Measurements from ENCODE around the gene EZH1.

EZH1 gene

DNA sequence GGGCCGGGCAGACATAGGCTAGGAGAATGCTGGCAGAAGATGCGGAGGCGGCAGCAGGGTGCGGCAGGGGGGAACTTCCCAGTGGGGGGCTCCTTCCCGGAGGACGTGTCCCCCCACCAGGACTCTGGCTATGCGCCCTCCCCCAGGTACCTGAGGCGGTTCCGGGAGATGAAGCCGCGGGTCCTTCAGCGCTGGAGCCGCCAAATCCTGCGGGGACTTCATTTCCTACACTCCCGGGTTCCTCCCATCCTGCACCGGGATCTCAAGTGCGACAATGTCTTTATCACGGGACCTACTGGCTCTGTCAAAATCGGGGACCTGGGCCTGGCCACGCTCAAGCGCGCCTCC, 38.9 kb upstream of the EZH1 start:
- DNase-seq (ENCODE audit: low read depth) = no peak
- peak overlapping the region; percentile 12 for H3K4me3 ChIP-seq (ENCODE audit: low read length)
- TF ChIP-seq, protein P1, sequence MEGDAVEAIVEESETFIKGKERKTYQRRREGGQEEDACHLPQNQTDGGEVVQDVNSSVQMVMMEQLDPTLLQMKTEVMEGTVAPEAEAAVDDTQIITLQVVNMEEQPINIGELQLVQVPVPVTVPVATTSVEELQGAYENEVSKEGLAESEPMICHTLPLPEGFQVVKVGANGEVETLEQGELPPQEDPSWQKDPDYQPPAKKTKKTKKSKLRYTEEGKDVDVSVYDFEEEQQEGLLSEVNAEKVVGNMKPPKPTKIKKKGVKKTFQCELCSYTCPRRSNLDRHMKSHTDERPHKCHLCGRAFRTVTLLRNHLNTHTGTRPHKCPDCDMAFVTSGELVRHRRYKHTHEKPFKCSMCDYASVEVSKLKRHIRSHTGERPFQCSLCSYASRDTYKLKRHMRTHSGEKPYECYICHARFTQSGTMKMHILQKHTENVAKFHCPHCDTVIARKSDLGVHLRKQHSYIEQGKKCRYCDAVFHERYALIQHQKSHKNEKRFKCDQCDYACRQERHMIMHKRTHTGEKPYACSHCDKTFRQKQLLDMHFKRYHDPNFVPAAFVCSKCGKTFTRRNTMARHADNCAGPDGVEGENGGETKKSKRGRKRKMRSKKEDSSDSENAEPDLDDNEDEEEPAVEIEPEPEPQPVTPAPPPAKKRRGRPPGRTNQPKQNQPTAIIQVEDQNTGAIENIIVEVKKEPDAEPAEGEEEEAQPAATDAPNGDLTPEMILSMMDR (conservative IDR thresholded peaks at IDR 0.05; ENCODE audit: low read length) = no peak

DNA sequence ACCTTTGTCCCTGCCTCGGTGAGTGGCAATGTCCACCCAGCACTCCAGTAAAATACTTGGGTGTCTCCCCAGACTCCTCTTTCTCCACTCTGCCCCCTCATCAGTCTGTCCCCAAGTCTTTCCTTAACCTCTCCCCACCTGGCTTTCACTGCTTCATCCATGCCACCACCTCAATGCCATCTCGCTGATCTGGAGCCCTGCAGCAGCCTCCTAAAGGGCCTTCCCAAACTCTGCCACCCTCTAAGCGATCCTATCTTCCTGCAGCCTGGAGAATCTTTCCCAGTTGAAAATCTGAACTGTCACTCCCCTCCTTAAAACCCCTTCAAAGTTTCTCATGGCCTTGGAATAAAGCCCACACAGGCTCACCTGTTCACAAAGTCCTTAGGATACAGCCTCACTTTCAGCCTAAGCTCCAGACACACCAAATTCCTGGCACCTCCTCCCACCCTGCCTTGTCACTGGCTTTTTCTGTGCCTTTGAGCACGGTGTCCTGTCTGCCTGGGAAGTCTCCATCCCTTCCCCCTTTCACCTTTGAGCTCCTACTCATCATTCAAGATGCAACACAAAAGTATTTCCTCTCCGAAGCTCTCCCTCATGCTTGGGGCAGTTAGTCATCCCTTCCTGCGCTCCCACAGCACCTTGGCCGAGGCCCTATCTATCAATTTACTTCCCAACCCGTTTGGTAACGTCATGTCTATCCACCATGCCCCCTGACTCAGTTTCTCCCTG, 38.4 kb upstream of the EZH1 start:
- peak; percentile 78 for DNase-seq (ENCODE audit: low read depth)
- TF ChIP-seq, protein P1 (conservative IDR thresholded peaks at IDR 0.05; ENCODE audit: low read length) = no peak
- H3K4me3 ChIP-seq (ENCODE audit: low read length) = peak overlapping the region; percentile 78

DNA sequence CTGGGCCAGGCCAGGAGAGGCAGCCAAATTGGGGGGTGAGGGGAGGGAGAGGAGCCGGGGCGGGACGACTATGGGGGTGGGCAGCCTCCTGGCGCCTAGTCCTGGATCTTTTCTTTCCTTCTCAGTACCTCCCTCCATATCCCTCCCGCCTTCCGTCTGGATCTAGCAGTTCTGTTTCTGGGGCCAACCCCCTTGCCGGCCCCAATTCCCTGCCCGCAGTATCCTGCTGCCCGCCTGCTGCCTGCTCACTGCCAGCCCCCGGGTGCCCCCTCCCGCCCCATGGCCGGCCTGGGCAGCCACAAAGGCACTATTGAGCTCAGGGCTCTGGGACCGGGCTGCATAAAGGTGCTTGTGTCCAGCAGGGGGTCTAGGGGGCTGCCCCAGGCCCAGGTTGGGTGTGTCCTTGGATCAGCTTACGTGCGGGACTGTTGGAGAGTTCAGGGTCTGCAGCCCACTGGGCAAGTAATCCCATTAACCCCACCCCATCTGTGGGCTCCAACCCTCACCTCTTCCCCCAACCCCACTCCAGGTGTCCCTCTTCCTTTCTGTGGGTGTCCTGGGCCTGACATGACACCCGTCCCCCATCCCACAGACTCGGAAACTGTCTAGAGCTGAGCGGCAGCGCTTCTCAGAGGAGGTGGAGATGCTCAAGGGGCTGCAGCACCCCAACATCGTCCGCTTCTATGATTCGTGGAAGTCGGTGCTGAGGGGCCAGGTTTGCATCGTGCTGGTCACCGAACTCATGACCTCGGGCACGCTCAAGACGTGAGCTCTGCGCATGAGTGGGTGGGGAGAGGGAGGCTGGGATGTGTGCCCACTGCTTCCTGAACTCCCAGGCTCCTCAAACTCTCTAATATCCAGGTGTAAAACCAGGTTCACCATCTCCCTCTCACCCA, 37.6 kb upstream of the EZH1 start:
- DNase-seq (ENCODE audit: low read depth) = no peak
- TF ChIP-seq, protein P1 (conservative IDR thresholded peaks at IDR 0.05; ENCODE audit: low read length) = no peak
- peak overlapping the region; percentile 78 for H3K4me3 ChIP-seq (ENCODE audit: low read length)

DNA sequence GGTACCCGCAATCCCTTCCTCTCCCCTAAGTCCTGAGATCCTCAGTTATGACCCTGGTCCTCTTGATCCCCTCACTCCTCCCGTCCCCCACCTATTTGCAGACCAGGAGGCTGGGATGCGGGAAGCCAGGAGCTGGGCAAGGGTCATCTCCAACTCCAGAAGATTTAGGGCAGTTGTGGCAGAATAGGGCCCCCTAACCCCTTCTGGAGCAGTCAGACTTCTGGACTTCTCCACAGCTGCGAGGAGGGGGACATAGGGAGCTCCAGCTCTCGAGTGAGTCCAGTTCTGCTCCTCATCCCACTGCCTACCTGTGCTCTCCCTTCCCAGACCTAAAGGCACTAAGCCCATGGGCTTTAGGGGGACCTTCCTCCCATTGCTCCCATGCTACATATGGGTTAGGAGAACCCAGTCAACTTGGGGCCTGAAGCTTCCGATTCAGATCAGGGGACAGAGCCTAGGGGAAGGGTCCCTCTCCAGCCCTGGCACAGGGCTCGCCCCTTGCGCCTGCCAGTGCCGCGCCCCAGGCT, 36.9 kb upstream of the EZH1 start:
- no peak for DNase-seq (ENCODE audit: low read depth)
- TF ChIP-seq, protein P1 (conservative IDR thresholded peaks at IDR 0.05; ENCODE audit: low read length) = no peak
- H3K4me3 ChIP-seq (ENCODE audit: low read length) = peak overlapping the region; percentile 78

DNA sequence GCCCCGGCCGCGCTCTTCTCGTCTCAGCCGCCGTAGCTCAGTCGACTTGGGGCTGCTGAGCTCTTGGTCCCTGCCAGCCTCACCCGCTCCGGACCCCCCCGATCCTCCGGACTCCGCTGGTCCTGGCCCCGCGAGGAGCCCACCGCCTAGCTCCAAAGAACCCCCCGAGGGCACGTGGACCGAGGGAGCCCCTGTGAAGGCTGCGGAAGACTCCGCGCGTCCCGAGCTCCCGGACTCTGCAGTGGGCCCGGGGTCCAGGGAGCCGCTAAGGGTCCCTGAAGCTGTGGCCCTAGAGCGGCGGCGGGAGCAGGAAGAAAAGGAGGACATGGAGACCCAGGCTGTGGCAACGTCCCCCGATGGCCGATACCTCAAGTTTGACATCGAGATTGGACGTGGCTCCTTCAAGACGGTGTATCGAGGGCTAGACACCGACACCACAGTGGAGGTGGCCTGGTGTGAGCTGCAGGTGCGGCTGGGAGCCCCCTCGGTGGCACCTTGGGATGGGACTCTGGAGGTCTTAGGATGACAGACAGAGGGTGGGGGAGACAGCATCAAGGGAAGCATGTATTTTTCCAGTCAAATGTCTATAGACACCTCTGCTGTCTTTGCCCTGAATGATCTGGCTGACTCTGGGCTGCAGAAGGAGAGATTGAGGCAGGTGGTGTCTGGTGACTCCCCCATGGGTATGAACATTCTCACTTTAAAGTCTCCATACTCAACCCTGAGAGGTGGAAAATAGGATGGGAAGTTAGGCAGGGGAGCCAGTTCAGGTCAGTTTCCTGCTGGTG, 36.2 kb upstream of the EZH1 start:
- no peak for DNase-seq (ENCODE audit: low read depth)
- TF ChIP-seq, protein P1 (conservative IDR thresholded peaks at IDR 0.05; ENCODE audit: low read length) = no peak
- peak overlapping the region; percentile 78 for H3K4me3 ChIP-seq (ENCODE audit: low read length)

DNA sequence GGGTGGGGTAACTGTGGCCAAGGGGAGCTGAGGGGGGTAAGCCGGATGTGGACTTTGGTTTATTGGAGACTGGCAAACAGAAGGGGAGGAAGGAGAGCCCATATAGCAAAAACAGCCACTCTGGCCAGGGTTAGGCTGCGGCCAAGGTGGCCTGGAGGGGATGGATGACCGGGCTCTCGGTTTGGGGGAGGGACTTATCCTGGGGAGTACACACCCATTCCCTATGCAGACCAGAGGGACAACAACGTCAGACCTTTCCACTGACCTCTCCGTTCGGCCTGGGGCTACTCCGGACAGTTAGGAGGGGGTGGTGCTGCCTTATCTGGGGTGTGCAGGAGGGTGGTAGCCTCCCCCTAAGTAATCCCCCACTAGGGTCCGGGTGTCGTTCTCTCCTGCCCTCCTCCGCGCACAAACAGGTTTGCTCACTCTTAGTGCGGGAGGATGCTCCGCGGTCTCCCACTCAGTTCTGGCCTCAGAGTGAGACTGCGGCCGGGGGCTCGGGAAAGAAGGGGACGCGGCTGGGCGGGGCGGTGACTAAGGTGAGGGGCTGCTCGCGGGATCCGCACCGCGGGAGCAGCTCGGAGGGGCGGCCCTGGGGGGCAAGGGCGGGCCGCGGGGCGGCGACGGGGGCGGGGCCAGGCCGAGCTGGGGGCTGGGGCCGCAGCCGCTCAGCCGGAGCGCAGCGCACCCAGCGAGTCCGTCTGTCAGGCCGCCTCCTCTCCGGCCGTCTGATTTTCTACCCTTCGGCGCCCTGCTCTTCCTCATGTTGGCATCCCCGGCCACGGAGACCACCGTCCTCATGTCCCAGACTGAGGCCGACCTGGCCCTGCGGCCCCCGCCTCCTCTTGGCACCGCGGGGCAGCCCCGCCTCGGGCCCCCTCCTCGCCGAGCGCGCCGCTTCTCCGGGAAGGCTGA, 35.4 kb upstream of the EZH1 start, which contains the start of gene WNK4:
Gene WNK4 (plus strand): TSS at position 675 of the 915 bp plus-strand sequence. CDS start 89 bp downstream, at position 764.
- TF ChIP-seq, protein P1 (conservative IDR thresholded peaks at IDR 0.05; ENCODE audit: low read length) = no peak
- H3K4me3 ChIP-seq (ENCODE audit: low read length) = peak within 1 kb of the TSS; percentile 78
- peak; percentile 22 for DNase-seq (ENCODE audit: low read depth)

Measured in AG10803 (cell line).